Measurements from ENCODE around the gene PRSS36.
A peak's percentile ranks its signal among the peaks of the same experiment; 100 is the strongest.

- TF ChIP-seq POLR2A (IDR thresholded peaks at IDR 0.05) (peak in 1 of 2 donors; percentile 18), CTCF (IDR thresholded peaks at IDR 0.05 in 4 of 5, conservative IDR thresholded peaks at IDR 0.05 in 1 of 5) (no peak)
Observed at GRCh38 chr16:31138621-31139578, 11.0 kb downstream of the PRSS36 start.

Measured in gastrocnemius medialis (tissue), 4 donors.